Ovary (tissue), 3 donors: ENCODE results near the gene PLCB2.

Source experiments
- EP300 ChIP-seq: sonication (generic); formaldehyde crosslinking; IDR thresholded peaks from one replicate; pipeline ENCODE4 v1.6.1; 2017; ENCODE audit warnings: antibody characterized with exemption
- TF ChIP-seq, protein P1 (sequence below), 3 donors: fragments of 450-650 bp in 2 of 3; fragments of 200-600 bp in 1 of 3; IDR thresholded peaks; one replicate each; pipeline versions ENCODE4 v1.5.1 to v1.8.0; 2016 to 2022; ENCODE audit warnings: antibody characterized with exemption in 3 of 3, mild to moderate bottlenecking in 1 of 3
- donor health status: DM: no; HTN: no; CAD: no.

GRCh38 chr15:40328751-40329150 lies 21.0 kb upstream of the PLCB2 start:
- TF ChIP-seq, protein P1, sequence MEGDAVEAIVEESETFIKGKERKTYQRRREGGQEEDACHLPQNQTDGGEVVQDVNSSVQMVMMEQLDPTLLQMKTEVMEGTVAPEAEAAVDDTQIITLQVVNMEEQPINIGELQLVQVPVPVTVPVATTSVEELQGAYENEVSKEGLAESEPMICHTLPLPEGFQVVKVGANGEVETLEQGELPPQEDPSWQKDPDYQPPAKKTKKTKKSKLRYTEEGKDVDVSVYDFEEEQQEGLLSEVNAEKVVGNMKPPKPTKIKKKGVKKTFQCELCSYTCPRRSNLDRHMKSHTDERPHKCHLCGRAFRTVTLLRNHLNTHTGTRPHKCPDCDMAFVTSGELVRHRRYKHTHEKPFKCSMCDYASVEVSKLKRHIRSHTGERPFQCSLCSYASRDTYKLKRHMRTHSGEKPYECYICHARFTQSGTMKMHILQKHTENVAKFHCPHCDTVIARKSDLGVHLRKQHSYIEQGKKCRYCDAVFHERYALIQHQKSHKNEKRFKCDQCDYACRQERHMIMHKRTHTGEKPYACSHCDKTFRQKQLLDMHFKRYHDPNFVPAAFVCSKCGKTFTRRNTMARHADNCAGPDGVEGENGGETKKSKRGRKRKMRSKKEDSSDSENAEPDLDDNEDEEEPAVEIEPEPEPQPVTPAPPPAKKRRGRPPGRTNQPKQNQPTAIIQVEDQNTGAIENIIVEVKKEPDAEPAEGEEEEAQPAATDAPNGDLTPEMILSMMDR (IDR thresholded peaks at IDR 0.05), result no peak
- no peak for TF ChIP-seq EP300
